GM19238 (cell line): Measurements from ENCODE around the gene ANKS1B.
"Not testable (repeated sequence)": the region's sequence is repeated elsewhere in the genome, so short reads cannot be mapped to it uniquely, and the experiment has no call there.

Experiments
- DNase-seq: peaks from one replicate; pipeline ENCODE4 v3.0.0; 2011; ENCODE audit warnings: low spot score; ENCODE audit not compliant: insufficient read length

The ANKS1B gene

GRCh38 chr12:99984271-99985128 is at the start of gene ANKS1B:
ANKS1B (minus strand) TSS chr12:99984936; CDS start chr12:99984237, 699 bp downstream.
- peak; percentile 14 for DNase-seq

GRCh38 chr12:100031836-100032235 is 47.1 kb upstream of the ANKS1B start:
- no peak for DNase-seq

- DNase-seq: no peak
Measured at GRCh38 chr12:100027671-100028070, 42.9 kb upstream of the ANKS1B start.

- no peak for DNase-seq
Measured at GRCh38 chr12:100026241-100026640, 41.5 kb upstream of the ANKS1B start.

GRCh38 chr12:100024974-100025555 is 40.3 kb upstream of the ANKS1B start:
- no peak for DNase-seq

- DNase-seq: no peak
Measured at GRCh38 chr12:100020370-100020769, 35.6 kb upstream of the ANKS1B start.

- DNase-seq: no peak
Measured at GRCh38 chr12:100017056-100017455, 32.3 kb upstream of the ANKS1B start.

GRCh38 chr12:100016304-100016703 is 31.6 kb upstream of the ANKS1B start:
- DNase-seq: not testable (repeated sequence)

- DNase-seq: not testable (repeated sequence)
Measured at GRCh38 chr12:100005846-100006245, 21.1 kb upstream of the ANKS1B start.

- DNase-seq: no peak
Measured at GRCh38 chr12:99997806-99998205, 13.1 kb upstream of the ANKS1B start.

- DNase-seq: no peak
Measured at GRCh38 chr12:99996095-99996494, 11.4 kb upstream of the ANKS1B start.

- no peak for DNase-seq
Measured at GRCh38 chr12:99985631-99986030, 895 bp upstream of the ANKS1B start.

- no peak for DNase-seq
Measured at GRCh38 chr12:99985129-99985570, 414 bp upstream of the ANKS1B start.

GRCh38 chr12:99983456-99984258 is 1.1 kb downstream of the ANKS1B start:
- no peak for DNase-seq

GRCh38 chr12:99981639-99982190 is 3.0 kb downstream of the ANKS1B start:
- no peak for DNase-seq

- DNase-seq: no peak
Measured at GRCh38 chr12:99979471-99979870, 5.3 kb downstream of the ANKS1B start.

- DNase-seq: no peak
Measured at GRCh38 chr12:99978152-99978551, 6.6 kb downstream of the ANKS1B start.

GRCh38 chr12:99977550-99977949 is 7.2 kb downstream of the ANKS1B start:
- no peak for DNase-seq

GRCh38 chr12:99976762-99977161 is 8.0 kb downstream of the ANKS1B start:
- no peak for DNase-seq

GRCh38 chr12:99975321-99975720 is 9.4 kb downstream of the ANKS1B start:
- no peak for DNase-seq

GRCh38 chr12:99974146-99974545 is 10.6 kb downstream of the ANKS1B start:
- DNase-seq: no peak

GRCh38 chr12:99966429-99966828 is 18.3 kb downstream of the ANKS1B start:
- no peak for DNase-seq
